ENCODE results near the gene FYB2.
"Not testable (repeated sequence)": the region's sequence is repeated elsewhere in the genome, so short reads cannot be mapped to it uniquely, and the experiment has no call there.

Gene FYB2

GRCh38 chr1:56788588-56788987 is 30.6 kb downstream of the FYB2 start:
- DNase-seq (ENCODE audit: low read depth in 2 of 2) = peak; percentile 4 to 31
- TF ChIP-seq CTCF (IDR thresholded peaks at IDR 0.05; ENCODE audit: low read depth, low read length) = no peak
- no peak overlapping the region for H3K4me3 ChIP-seq (replicated peaks in 1 of 2; ENCODE audit: low read depth in 2 of 2, low read length in 2 of 2)

GRCh38 chr1:56788102-56788501 is 31.1 kb downstream of the FYB2 start:
- DNase-seq (ENCODE audit: low read depth in 2 of 2) = no peak
- no peak overlapping the region for H3K4me3 ChIP-seq (replicated peaks in 1 of 2; ENCODE audit: low read depth in 2 of 2, low read length in 2 of 2)

GRCh38 chr1:56787330-56787729 is 31.9 kb downstream of the FYB2 start:
- DNase-seq (ENCODE audit: low read depth in 2 of 2) = no peak
- TF ChIP-seq CTCF (IDR thresholded peaks at IDR 0.05; ENCODE audit: low read depth, low read length) = no peak
- H3K4me3 ChIP-seq (replicated peaks in 1 of 2; ENCODE audit: low read depth in 2 of 2, low read length in 2 of 2) = no peak overlapping the region

More at GRCh38 chr1:56788102-56788501, 31.1 kb downstream of the FYB2 start:
- no peak for TF ChIP-seq CTCF (IDR thresholded peaks at IDR 0.05; ENCODE audit: low read depth, low read length)

DNA sequence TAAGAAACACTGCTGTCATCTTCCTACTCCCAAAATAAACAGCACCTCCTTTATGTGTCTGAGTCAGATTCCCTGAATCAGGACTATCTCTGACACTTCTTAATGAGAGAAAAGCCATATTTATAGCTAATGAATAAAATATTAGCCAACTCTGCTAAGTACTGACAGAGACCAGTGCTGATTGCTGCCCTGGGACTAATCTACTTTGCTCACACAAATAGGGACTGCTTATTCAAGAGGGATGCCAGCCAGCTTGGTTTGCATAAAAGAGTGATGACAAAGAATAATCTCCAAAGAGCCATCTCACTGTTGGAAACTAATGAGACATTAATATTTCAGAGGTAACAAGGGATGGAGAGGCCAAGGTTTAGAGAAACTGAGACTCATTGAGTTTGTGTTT is 36.4 kb downstream of the FYB2 start:
- no peak for TF ChIP-seq CTCF (IDR thresholded peaks at IDR 0.05; ENCODE audit: low read depth, low read length)
- no peak overlapping the region for H3K4me3 ChIP-seq (replicated peaks in 1 of 2; ENCODE audit: low read depth in 2 of 2, low read length in 2 of 2)
- no peak for DNase-seq (ENCODE audit: low read depth in 2 of 2)

DNA sequence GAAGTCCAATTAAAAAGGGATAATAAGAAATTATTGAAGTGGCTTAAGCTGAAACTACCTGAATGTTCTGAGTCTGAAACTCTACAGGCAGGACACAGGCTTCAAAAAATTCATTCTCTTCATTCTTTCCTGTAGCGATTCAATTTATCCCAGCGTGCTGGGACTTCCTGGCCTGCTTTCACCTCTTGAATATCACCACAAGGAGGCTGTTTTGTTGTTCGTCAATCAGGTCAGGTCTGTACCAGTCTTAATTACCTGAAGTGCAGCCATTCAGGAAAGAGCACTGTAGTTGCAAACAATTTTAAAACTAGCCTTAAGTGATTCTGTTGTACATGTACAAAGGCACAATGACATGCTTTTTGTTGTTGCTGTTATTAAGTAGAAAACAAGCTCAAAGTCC is 38.4 kb downstream of the FYB2 start:
- no peak overlapping the region for H3K4me3 ChIP-seq (replicated peaks in 1 of 2; ENCODE audit: low read depth in 2 of 2, low read length in 2 of 2)
- no peak for DNase-seq (ENCODE audit: low read depth in 2 of 2)
- TF ChIP-seq CTCF (IDR thresholded peaks at IDR 0.05; ENCODE audit: low read depth, low read length) = no peak

DNA sequence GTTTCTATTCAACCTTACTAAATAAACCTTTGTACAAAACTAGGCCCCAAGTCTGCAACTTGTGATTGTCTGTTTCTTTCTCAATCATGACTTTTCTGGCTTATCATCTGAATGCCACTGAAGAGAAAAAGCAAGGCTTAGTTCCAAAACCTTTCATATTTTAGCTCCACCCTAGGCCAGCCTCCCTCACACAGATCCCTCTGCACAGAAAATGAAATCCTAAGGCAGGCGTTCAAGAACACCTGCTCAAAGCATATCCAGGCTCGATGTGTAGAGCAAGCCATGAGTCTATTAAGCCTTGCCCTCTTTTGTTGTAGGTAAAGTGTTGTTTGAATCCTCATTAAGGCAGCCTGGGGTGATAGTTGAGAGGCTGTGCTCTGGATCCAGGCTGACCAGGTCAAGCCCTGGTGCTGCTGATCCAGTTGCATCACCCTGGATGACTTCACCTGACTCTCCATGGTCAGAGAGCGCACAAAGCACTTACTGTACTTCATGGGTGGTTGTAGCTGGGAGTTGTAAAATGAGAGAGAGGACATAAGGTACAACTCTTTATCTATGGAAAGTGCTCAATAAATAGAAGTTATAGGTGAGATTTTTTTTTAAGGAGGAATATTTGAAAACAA is 39.0 kb downstream of the FYB2 start:
- no peak overlapping the region for H3K4me3 ChIP-seq (replicated peaks in 1 of 2; ENCODE audit: low read depth in 2 of 2, low read length in 2 of 2)
- TF ChIP-seq CTCF (IDR thresholded peaks at IDR 0.05; ENCODE audit: low read depth, low read length) = no peak
- DNase-seq (ENCODE audit: low read depth in 2 of 2) = no peak

DNA sequence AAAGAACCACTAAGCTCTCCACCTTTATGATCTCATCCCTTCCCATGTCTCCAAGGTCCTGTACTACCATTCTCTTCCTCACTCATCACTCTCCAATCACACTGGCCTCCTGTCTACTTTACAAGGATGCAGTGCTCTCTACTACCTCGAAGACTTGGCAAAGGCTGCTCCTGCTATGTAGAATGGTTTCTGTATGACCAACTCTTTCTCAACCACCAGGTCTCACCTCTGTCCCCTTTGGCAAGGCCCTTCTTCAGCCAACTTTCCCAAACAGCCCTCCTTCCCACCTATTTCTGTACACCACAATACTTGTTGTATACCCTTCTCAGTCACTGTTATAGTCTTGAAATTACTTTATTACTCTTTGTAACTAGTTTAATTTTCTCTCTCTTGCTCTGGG is 41.2 kb downstream of the FYB2 start:
- TF ChIP-seq CTCF (IDR thresholded peaks at IDR 0.05; ENCODE audit: low read depth, low read length) = no peak

GRCh38 chr1:56774732-56775131 is 44.5 kb downstream of the FYB2 start:
- not testable (repeated sequence) for DNase-seq (ENCODE audit: low read depth in 2 of 2); H3K4me3 ChIP-seq (replicated peaks in 1 of 2; ENCODE audit: low read depth in 2 of 2, low read length in 2 of 2)

More for the DNA sequence above, 41.2 kb downstream of the FYB2 start:
- no peak overlapping the region for H3K4me3 ChIP-seq (replicated peaks in 1 of 2; ENCODE audit: low read depth in 2 of 2, low read length in 2 of 2)
- DNase-seq (ENCODE audit: low read depth in 2 of 2) = no peak

All from cardiac fibroblast (primary cell).